Endothelial cell of umbilical vein (primary cell): ENCODE results near the gene PGAP6. TPM values are rescaled to one million over a fixed set of nuclear protein-coding genes. Genes with fewer than 3 reads are reported as not detected.

Experiments used
- BruUV-seq: library from RNA; stranded (reverse); fragments of 400-500 nt; replicated peaks from 2 replicates; lab custom pipeline; 2021; lab: Mats Ljungman, UMichigan
- CTCF ChIA-PET: fragments of 300-600, 350-600 bp; sonication (Branson Sonifier 250); formaldehyde crosslinking; loops from one replicate; lab custom pipeline; 2021; ENCODE audit warnings: antibody characterized with exemption, inconsistent platforms; lab: Charles Lee
- POLR2A ChIA-PET: fragments of 300-600, 350-600 bp; sonication (Branson Sonifier 250); formaldehyde crosslinking; loops from one replicate; lab custom pipeline; 2021; ENCODE audit warnings: antibody characterized with exemption, inconsistent platforms; lab: Charles Lee
- DNase-seq: peaks from one replicate; pipeline ENCODE4 v3.0.0-alpha.2; 2011; ENCODE audit warnings: low read depth, low spot score
- FAIRE-seq: peaks from 2 replicates; lab custom pipeline; 2011; peaks lifted over from hg19 to GRCh38; lab: Jason Lieb, UNC
- H2AFZ ChIP-seq: 2 replicates; pipeline ENCODE4 v1.6.0; 2012; ENCODE audit warnings: low read depth, low read length, control low read depth, inconsistent platforms
- H3K27ac ChIP-seq: 2 replicates; pipeline ENCODE4 v1.5.1; 2011; ENCODE audit warnings: low read depth, mild to moderate bottlenecking, control low read depth, low read length, moderate library complexity; ENCODE audit not compliant: insufficient read depth
- H3K27me3 ChIP-seq, 2 experiments: 2 replicates each; pipeline versions ENCODE4 v1.6.0 to v1.6.1; 2011; ENCODE audit warnings: low read length in 2 of 2, mixed read lengths in 1 of 2; ENCODE audit not compliant: control insufficient read depth in 2 of 2, insufficient read depth in 2 of 2
- H3K36me3 ChIP-seq, 2 experiments: 2 replicates in 1 of 2; 3 replicates in 1 of 2; pipeline ENCODE4 v1.5.1; 2011; ENCODE audit warnings: low read length in 2 of 2, mild to moderate bottlenecking in 1 of 2, moderate library complexity in 1 of 2; ENCODE audit not compliant: control insufficient read depth in 2 of 2, insufficient read depth in 2 of 2; ENCODE audit errors: extremely low read depth in 1 of 2
- H3K4me1 ChIP-seq: 3 replicates; pipeline ENCODE4 v1.5.1; 2011; ENCODE audit warnings: mild to moderate bottlenecking, low read length; ENCODE audit not compliant: control insufficient read depth, insufficient read depth; ENCODE audit errors: extremely low read depth
- H3K4me2 ChIP-seq: 2 replicates; pipeline ENCODE4 v1.6.1; 2011; ENCODE audit warnings: low read length, control low read depth, mixed read lengths; ENCODE audit not compliant: insufficient read depth
- H3K4me3 ChIP-seq, 3 experiments: fragments of 200-600 bp in 1 of 3; sonication (generic), shearing (Covaris generic) in 1 of 3; replicated peaks in 1 of 3; 2 replicates each; pipeline ENCODE4 v1.5.1; 2011 to 2016; ENCODE audit warnings: control low read depth in 3 of 3, low read length in 3 of 3, mild to moderate bottlenecking in 2 of 3, inconsistent platforms in 1 of 3, low read depth in 1 of 3, moderate library complexity in 1 of 3; ENCODE audit not compliant: insufficient read depth in 1 of 3
- H3K79me2 ChIP-seq: 2 replicates; pipeline ENCODE4 v1.6.0; 2012; ENCODE audit warnings: low read length, inconsistent platforms; ENCODE audit not compliant: control insufficient read depth, insufficient read depth
- H3K9ac ChIP-seq: replicated peaks from 2 replicates; pipeline ENCODE3; 2011; ENCODE audit warnings: low read length, control low read depth; ENCODE audit not compliant: insufficient read depth; ENCODE audit errors: extremely low read depth
- H3K9me1 ChIP-seq: replicated peaks from 3 replicates; pipeline ENCODE4 v1.6.0; 2011; ENCODE audit warnings: mild to moderate bottlenecking, low read length; ENCODE audit not compliant: control insufficient read depth, insufficient read depth; ENCODE audit errors: extremely low read depth
- H3K9me3 ChIP-seq: replicated peaks from 2 replicates; pipeline ENCODE4 v1.5.1; 2012; ENCODE audit warnings: low read length, inconsistent platforms; ENCODE audit not compliant: control insufficient read depth, insufficient read depth
- H4K20me1 ChIP-seq: replicated peaks from 2 replicates; pipeline ENCODE3; 2011; ENCODE audit warnings: mild to moderate bottlenecking, low read length; ENCODE audit not compliant: control insufficient read depth, insufficient read depth; ENCODE audit errors: extremely low read depth
- EZH2 ChIP-seq: IDR thresholded peaks from 2 replicates; pipeline ENCODE4 v1.6.1; 2012; ENCODE audit warnings: borderline replicate concordance, low read depth, mild to moderate bottlenecking, moderate library complexity, low read length, inconsistent platforms; ENCODE audit not compliant: severe bottlenecking
- FOS ChIP-seq: IDR thresholded peaks from 2 replicates; pipeline ENCODE4 v1.6.1; 2011; ENCODE audit warnings: mild to moderate bottlenecking, low read length, moderate library complexity, borderline replicate concordance; ENCODE audit not compliant: insufficient read depth
- GATA2 ChIP-seq: IDR thresholded peaks from 2 replicates; pipeline ENCODE4 v1.7.0; 2011; ENCODE audit warnings: low read depth, mild to moderate bottlenecking, moderate library complexity, mixed read lengths, low read length; ENCODE audit not compliant: insufficient read length, insufficient read depth
- JUN ChIP-seq: IDR thresholded peaks from 2 replicates; pipeline ENCODE4 v1.6.1; 2011; ENCODE audit warnings: borderline replicate concordance, low read depth; ENCODE audit not compliant: insufficient read length, insufficient read depth
- MYC ChIP-seq: IDR thresholded peaks from one replicate; pipeline ENCODE4 v1.6.1; 2011; ENCODE audit warnings: mild to moderate bottlenecking, low read depth, low read length
- POLR2A ChIP-seq: IDR thresholded peaks from 2 replicates; pipeline ENCODE4 v1.6.1; 2012; ENCODE audit warnings: low read depth, mild to moderate bottlenecking, control low read depth, low read length
- POLR2AphosphoS5 ChIP-seq: IDR thresholded peaks from 2 replicates; pipeline ENCODE4 v1.6.1; 2012; ENCODE audit warnings: low read depth, mild to moderate bottlenecking, control low read depth, low read length, moderate library complexity; ENCODE audit not compliant: insufficient read depth
- dilution Hi-C: fragments of 300-500 bp; cut with MboI; formaldehyde crosslinking; loops from one replicate; pipeline ENCODE4 v1.15.0; 2019; ENCODE audit warnings: low sequenced_read_pairs; ENCODE audit not compliant: extremely low pct_ligation_motif_present
- intact Hi-C: fragments of 100-400 bp; cut with micrococcal nuclease; formaldehyde crosslinking; loops from one replicate; pipeline ENCODE4 v1.10.0; 2022
- polyA plus RNA-seq, 4 experiments: library from polyadenylated mRNA; depleted of rRNA in 3 of 4; stranded (reverse) in 3 of 4; unstranded in 1 of 4; fragments of >200 nt; gene quantifications; 2 replicates each; pipeline versions ENCODE4 v1.2.1 to v1.2.3, GENCODE V29; 2011 to 2012; ENCODE audit warnings: missing spikeins in 1 of 4
- total RNA-seq: library from RNA; stranded (reverse); gene quantifications from 2 replicates; pipeline ENCODE4 v1.2.3, GENCODE V29; 2021
- TF ChIP-seq, protein P1 (sequence below), 2 donors: IDR thresholded peaks; 1 replicate in 1 of 2; 2 replicates in 1 of 2; pipeline ENCODE4 v1.5.1; 2011; ENCODE audit warnings: low read length in 2 of 2, mild to moderate bottlenecking in 2 of 2, moderate library complexity in 2 of 2, control low read depth in 1 of 2, inconsistent platforms in 1 of 2, low read depth in 1 of 2; ENCODE audit not compliant: insufficient read depth in 1 of 2; ENCODE audit errors: extremely low read depth in 1 of 2
- TF ChIP-seq, protein P2 (sequence below): IDR thresholded peaks from 2 replicates; pipeline ENCODE4 v1.6.1; 2011; ENCODE audit not compliant: insufficient read depth, insufficient read length

The PGAP6 gene
- total and polyA plus RNA-seq, 2 donors (not counting 3 experiments of a cell fraction or from before 2014, with no cell fraction given): 89.8 to 365 TPM

DNA sequence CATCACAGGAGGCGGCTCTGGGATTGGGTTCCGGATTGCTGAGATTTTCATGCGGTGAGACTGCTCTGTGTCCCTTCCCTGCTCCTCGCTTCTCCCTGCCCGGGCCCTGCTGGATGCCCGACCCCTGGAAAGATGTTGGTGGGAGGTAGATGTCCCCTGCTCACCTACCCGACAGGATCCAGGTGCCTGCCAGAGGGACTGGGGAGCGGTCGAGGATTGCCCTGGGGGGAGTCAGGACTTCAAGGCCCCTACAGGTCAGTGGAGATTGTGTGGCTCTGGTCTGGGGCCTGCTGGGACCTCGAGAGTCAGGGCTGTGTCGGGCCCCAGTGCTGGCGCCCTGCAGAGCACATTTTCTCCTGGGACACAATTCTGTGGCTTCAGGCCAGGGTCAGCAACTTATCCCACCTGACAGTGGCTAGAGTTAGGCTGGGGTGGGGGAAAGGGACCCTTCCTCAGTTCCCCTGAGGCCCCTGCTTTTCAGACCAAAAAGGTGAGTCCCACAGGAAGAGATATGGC, 23.3 kb upstream of the PGAP6 start:
- Histone ChIP-seq H3K36me3 (peaks cover 0 to 6% of the 10 kb centered on the region in 2 experiments), H3K4me1 (peaks cover 10% of the 10 kb centered on the region), H3K4me3 (no peak overlapping the region), H3K9ac (no peak overlapping the region), H3K27me3 (no peaks in the 10 kb centered on the region), H3K79me2 (no peaks in the 10 kb centered on the region), H3K27ac (no peak overlapping the region), H3K9me3 (no peaks in the 10 kb centered on the region), H2AFZ (no peak overlapping the region), H4K20me1 (no peaks in the 10 kb centered on the region), H3K9me1 (no peaks in the 10 kb centered on the region), H3K4me2 (no peak overlapping the region)
- ChIA-PET POLR2A (no interaction called here), CTCF (no interaction called here)
- FAIRE-seq (no peak), DNase-seq (no peak)
- no TSS peak for BruUV-seq
- intact Hi-C loops: no loop called here
- TF ChIP-seq JUN (no peak), POLR2AphosphoS5 (no peak), POLR2A (no peak), GATA2 (no peak), FOS (no peak), MYC (no peak), EZH2 (no peak)
- TF ChIP-seq, protein P1, sequence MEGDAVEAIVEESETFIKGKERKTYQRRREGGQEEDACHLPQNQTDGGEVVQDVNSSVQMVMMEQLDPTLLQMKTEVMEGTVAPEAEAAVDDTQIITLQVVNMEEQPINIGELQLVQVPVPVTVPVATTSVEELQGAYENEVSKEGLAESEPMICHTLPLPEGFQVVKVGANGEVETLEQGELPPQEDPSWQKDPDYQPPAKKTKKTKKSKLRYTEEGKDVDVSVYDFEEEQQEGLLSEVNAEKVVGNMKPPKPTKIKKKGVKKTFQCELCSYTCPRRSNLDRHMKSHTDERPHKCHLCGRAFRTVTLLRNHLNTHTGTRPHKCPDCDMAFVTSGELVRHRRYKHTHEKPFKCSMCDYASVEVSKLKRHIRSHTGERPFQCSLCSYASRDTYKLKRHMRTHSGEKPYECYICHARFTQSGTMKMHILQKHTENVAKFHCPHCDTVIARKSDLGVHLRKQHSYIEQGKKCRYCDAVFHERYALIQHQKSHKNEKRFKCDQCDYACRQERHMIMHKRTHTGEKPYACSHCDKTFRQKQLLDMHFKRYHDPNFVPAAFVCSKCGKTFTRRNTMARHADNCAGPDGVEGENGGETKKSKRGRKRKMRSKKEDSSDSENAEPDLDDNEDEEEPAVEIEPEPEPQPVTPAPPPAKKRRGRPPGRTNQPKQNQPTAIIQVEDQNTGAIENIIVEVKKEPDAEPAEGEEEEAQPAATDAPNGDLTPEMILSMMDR (IDR thresholded peaks at IDR 0.05; ENCODE audit: extremely low read depth in 1 of 2, insufficient read depth in 1 of 2, low read depth in 1 of 2, low read length in 2 of 2): no peak
- TF ChIP-seq, protein P2, sequence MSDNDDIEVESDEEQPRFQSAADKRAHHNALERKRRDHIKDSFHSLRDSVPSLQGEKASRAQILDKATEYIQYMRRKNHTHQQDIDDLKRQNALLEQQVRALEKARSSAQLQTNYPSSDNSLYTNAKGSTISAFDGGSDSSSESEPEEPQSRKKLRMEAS: no peak
- dilution Hi-C loops: no loop called here
